Fibroblast of skin of scalp (primary cell): Measurements from ENCODE around the gene NKD1. TPM values are rescaled to one million over a fixed set of nuclear protein-coding genes. Genes with fewer than 3 reads are reported as not detected.
"Not testable (repeated sequence)": the region's sequence is repeated elsewhere in the genome, so short reads cannot be mapped to it uniquely, and the experiment has no call there.

ENCODE experiments used
- DNase-seq: peaks from one replicate; pipeline ENCODE4 v3.0.0-alpha.2; 2013
- polyA plus RNA-seq, 2 experiments: library from polyadenylated mRNA; unstranded; fragments of 120-200 nt; gene quantifications; one replicate each; pipeline ENCODE4 v1.2.1, GENCODE V29; 2013; ENCODE audit not compliant: insufficient read length in 2 of 2

Gene NKD1, protein sequence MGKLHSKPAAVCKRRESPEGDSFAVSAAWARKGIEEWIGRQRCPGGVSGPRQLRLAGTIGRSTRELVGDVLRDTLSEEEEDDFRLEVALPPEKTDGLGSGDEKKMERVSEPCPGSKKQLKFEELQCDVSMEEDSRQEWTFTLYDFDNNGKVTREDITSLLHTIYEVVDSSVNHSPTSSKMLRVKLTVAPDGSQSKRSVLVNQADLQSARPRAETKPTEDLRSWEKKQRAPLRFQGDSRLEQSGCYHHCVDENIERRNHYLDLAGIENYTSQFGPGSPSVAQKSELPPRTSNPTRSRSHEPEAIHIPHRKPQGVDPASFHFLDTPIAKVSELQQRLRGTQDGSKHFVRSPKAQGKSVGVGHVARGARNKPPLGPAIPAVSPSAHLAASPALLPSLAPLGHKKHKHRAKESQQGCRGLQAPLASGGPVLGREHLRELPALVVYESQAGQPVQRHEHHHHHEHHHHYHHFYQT
- polyA plus RNA-seq (2013, experiment 1 of 2; ENCODE audit: insufficient read length) = 0.16 TPM
- polyA plus RNA-seq (2013, experiment 2 of 2; ENCODE audit: insufficient read length) = 0.23 TPM

DNA sequence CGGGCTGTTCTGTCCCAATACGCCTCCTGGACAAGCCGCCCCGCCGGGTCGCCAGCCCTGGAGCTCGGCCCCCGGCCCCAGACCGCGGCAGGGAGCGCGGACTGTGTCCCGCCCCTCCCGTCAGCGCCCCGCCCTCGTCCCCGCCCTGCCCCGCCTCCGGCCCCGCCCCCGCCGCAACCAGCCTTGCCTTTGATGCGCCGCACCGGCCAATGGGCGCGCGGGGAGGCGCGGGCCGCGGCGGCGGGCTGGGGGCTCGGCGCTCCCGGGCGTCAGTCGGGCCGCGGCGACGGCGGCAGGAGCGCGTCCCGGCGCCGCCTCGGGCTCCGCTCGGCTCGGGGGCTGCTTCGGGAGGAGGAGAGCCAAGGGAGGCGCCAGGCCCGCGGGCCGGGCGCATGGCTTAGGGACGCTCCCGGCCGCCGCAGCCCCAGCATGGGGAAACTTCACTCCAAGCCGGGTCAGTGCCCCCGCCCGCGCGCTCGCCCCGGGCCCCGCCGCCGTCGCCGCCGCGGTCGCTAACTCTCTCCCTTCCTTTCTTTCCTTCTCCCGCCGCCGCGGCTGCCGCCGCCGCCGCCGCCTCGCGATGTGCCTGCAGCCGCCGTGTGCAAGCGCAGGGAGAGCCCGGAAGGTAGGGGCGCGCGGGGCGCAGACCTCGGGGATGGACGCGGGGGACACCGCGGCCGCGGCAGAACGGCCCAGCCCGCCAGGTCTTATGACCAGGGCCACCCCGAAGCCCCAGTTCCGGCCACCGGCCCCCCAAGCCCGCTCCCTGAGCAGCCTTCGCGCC is at the start of gene NKD1:
NKD1 (plus strand) TSS at position 272 of the 784 bp plus-strand sequence; CDS start at position 430, 158 bp downstream.
- DNase-seq = peak; percentile 58

DNA sequence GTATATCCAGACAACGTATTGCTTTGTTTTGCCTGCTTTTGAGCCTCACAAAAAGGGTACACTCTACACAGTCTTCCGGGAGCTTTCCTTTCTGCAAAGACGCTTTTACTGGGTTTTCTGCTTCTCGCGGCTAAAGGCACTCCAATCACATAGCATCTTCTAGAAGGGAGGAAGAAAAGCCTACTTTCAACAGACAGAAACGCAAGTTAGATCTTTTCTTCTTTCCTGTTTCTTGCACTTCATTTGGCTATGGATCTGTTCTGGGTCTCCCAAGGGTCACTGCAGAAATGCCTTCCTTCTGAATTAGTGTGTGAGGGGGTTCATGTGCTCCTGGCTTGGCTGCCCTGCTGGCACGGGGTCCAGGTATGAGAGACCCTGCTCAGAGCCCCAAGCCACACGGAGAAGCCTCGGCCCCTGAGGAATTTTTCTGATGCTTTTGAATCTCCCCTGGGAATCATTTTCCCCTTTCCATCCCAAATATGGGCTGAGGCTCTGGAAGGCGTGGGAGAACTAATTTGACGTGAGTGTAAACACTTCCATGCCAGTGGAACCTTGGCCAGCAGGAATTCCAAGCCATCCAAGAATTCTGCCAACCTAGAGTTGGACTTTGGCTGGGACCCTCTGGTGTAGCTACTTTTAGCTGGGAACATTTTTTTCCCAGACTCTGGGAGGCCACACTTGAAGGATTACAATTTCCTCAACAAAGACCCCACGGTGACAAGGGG is 49.6 kb upstream of the NKD1 start:
- peak; percentile 63 for DNase-seq

DNA sequence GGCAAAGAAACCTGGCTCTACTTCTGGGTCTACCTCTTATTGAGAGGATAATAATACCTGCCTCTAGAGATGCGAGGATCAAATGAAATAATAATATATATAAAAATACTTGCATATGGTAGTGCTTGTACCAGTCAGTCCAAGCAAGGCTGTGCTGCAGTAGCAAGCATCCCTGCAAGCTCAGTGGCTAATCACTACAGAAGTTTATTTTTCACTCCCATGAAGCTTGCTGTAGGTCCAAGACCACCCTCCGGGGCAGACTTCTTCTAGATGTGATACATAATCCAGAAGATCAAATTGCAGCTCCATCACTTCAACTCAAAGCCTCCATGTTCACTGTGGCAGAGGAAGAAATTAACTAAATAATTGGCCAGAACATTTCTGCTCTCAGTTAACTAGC is 48.9 kb upstream of the NKD1 start:
- no peak for DNase-seq

DNA sequence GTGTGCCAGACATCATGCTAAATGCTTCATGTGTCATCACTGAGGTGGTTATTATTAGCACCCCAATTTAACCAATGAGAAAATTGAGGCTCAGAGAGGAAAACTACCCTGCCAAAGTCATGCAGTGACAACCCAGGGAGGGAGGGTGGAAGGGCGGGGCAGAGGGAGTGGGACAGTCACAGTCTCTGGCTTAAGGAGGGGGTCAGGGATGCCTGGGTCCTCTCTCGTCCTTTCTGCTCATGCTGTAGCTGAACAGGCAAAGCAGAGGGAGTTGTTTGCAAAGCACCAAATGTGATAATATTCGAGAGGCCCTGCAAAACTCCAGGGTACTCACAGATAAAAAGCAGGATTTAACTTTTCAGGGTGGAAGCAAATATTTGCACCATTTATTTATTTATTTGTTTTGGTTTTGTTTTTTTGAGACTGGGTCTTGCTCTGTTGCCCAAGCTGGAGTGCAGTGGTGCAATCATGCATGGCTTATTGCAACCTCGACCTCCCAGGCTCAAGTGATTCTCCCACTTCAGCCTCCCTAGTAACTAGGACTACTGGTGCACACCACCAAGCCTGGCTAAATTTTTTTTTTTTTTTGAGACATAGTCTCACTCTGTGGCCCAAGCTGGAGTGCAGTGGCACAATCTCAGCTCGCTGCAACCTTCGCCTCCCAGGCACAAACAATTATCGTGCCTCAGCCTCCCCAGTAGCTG is 47.9 kb upstream of the NKD1 start:
- no peak for DNase-seq

DNA sequence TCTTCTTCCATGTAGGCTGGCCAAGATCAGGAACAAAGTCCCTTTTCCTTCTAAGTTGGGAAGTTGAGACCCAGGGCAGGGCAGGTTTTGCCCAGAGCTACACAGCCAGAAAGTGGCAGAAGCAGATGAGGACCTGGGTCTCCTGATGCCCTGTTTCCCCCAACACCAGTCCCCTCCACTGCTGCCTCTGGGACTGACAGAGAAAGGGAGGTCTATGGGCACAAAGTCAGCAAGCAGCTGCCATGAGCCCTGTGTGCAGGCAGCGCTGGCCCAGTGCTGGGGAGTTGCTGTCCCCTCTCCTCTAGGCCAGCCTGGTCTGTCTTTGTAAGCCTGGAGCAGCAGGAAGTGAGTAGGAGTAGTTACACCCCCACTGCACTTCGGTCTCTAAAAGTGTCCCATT is 46.9 kb upstream of the NKD1 start:
- DNase-seq = no peak

DNA sequence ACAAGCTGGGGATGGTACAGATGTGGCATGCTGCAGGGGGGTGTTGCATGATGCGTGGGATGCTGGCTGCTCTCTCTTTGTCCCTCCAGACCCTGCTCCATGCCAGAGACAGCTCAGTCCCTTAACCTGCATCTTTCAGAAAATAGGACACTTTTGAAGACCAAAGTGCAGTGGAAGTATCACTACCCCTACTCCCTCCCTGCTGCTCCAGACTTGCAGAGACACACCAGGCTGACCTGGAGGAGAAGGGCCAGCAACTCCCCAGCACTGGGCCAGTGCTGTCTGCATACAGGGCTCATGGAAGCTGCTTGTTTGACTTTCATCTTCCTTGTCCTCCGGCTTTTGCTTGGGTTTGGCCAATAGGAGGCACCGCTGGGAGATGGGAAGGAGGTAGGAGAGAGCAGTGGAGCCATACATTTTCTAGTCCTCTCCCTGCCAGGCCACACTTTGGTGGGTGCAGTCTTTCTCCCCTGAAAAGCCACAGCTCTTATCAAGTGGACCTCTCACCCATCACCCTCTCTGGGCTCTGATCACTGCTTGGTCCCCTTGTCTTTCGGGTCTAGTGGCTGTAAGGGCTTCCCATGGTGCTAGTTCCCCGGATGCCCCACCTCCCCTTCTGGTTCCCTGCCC is 46.1 kb upstream of the NKD1 start:
- no peak for DNase-seq

DNA sequence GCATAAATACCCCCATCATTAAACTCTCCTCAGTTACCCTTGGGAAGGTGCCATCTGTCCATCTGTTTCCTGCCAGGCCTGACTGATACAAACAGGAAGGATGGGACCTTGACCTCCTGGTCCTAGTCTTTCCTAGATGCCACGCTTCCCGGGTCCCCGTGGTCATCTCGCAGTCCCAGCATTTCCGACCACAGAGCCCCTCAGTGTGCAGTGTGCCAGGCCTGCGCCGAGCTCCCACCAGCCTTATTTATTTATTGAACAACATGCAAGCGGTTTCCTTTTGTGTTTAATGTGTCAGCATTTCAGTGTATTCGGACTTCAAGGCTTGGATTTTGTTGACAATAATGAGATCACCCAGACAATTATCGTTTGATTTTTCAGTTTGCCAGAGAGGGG is 45.6 kb upstream of the NKD1 start:
- DNase-seq = no peak

DNA sequence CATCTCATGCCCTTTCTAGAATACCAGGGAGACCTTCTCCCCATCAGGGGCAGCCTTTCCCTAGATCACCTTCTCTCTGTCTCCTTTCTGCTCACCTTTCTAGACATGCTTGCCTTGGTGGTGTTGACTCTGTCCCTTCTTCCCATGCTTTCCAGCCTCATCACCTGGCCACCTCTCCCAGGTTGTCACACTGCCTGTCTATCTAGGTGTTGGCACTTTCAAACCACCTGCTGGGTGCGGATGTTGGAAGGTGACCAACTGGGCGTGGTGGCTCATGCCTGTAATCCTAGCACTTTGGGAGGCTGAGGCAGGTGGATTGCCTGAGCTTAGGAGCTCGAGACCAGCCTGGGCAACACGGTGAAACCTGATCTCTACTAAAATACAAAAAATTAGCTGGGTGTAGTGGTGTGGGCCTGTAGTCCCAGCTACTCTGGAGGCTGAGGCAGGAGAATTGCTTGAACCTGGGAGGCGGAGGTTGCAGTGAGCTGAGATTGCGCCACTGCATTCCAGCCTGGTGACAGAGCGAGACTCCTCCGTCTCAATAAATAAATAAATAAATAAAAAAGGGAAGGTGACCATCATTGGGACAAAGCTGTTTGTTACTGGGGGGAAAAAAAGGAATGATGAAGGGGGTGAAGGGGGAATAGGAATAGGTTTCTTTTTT is 44.2 kb upstream of the NKD1 start:
- DNase-seq = not testable (repeated sequence)

DNA sequence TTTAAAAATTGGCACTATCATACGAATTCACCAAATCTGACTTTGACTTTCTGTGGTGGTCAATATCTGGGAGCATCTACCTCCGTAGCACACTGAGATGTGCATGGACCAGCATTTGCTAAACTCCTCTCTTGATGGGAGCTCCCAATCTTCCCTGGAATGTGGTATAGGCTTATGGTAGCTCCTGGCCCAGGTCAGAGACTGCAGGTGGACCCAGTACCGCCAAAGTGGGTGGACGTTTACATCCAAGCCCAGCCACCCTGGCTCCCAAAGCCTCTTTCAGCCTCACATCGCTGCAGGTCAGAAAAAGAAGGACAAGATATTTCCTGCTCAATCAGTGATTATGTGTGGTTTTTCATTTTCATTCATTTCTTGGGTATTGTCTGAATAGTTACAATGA is 43.1 kb upstream of the NKD1 start:
- no peak for DNase-seq

DNA sequence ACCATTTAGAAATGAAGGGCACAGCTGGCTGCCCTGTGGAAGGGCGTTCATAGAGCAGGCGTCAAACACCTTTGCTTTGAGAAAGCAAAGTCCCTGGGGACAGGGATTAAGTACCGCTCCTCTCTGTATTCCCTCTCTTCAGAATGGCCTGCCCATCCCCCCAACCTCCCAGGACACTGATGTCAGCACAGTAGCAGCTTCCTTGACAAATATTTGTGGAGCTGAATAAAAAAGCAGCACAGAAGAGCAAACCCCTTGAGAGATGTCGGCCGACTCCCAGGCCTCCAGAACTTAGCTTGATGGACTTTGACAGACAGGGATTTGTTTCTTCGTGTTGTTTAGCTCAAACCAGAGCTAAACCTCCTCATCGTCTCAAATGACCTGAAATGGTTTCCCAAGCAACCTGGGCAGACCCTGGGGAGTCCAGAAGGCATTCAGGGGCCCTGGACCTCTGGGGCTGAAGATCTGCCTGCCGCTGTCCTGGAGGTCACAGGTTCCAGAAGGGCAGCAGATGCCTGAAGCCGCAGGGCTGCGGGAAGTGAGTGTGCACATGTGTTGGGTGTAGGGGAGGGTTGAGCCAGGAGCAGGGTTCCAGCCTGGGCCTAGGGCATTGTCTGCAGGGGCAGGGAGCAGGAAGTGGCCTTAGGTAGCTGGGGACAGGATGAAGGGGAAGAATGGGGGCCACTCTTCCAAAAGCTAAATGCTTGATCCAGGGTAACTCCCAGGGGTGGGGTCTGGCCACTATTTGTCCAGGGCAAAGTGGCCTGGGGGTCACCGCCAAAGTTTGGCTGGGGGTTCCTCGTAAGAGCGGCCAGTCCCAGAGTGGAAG is 42.3 kb upstream of the NKD1 start:
- DNase-seq = peak; percentile 40

DNA sequence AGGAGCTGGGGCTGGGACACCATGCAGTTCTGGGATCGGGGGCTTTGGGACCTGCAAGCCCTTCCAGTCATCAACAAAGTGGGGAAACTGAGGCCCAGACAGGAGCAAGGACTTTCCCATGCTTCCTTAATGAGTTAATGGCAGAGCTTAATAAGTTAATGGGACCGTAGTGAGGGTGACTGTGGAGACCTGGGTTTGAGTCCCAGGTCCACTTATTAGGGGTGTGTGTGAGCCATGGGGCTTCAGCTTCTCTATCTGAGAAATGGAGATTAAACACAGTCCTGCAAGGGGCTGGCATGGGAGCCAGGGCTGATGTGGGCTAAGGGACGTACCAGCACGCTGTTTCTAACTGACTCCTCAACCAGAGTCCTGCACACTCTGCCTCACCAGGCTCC is 41.7 kb upstream of the NKD1 start:
- DNase-seq = no peak

DNA sequence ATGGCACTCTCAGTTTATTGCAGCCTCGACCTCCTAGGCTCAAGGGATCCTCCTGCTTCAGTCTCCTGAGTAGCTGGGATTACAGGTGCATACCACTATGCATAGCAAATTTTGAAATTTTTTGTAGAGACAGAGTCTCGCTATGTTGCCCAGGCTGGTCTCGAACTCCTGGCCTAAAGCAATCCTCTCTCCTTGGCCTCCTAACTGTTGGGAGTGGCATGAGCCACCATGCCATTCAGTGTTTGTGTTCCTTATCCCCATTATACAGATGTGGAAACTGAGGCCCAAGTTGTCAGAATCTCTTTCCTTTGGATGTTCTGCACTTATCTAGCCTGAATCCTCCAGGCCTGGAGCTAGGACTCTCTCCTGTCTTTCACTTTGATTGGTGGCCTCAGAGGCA is 40.8 kb upstream of the NKD1 start:
- DNase-seq = no peak

DNA sequence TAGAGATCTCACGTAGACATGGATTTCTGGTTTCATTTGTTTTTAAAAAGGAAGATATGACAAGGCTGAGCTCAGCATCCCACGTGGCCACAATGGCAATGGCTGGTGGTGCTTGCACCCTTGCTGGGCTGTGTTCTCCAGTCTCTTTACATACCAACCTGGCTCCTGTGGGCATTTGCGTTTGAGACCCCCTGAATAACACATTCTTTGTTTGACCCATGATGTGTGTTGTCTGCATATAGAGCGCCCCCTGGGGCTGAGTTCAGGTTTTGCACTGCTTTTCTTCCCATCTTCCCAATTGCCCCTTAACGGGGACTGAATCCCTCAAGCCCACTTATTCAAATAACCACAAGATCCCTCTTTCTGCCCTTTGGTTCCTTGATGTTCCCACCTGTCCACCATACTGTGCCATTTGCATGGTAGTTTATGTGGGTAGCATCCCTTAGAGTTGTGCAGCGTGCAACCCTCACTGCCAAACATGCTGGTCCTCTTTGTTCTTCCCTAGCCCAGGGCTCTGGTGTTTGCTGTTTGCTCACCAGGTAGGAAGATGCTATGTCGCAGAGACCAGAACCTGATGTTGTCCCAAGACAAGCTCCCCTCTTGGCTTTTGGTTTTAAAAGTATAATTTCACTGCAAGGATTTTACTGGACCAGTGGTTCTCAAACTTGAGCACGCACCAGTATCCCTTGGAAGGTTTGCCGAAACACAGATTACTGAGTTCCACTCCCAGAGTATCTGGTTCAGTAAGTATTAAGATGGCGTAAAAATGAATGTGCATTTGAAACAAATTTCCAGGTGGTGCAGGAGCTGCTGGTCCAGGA is 38.5 kb upstream of the NKD1 start:
- peak; percentile 6 for DNase-seq

DNA sequence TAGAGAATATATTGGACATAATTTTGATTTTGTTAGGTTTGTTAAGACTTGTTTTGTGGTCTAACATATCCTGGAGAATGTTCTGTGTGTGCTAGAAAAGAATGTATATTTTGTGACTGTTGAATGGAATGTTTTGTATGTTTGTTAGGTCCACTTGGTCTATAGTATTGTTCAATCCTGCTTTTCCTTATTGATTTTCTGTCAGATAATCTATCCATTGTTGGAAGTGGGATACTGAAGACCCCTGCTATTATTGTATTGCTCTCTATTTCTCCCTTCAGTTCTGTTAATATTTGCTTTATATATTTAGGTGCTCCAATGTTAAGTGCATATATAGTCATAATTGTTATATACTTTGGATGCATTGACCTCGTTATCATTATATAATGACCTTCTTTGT is 33.0 kb upstream of the NKD1 start:
- DNase-seq = no peak

DNA sequence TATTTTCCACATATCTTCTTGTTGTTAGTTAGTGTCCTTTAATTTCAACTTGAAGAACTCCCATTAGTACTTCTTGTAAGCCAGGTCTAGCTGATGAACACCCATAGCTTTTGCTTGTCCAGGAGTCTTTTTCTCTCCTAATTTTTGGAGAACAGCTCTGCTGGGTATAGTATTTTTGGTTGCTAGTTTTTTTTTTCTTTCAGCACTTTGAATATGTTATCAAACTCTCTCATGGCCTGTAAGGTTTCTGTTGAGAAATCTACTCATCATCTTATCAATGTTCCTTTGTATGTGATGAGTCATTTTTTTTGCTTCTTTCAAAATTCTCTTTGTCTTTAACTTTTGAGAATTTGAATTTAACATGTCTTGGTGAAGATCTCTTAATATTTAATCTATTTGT is 31.8 kb upstream of the NKD1 start:
- DNase-seq = no peak

DNA sequence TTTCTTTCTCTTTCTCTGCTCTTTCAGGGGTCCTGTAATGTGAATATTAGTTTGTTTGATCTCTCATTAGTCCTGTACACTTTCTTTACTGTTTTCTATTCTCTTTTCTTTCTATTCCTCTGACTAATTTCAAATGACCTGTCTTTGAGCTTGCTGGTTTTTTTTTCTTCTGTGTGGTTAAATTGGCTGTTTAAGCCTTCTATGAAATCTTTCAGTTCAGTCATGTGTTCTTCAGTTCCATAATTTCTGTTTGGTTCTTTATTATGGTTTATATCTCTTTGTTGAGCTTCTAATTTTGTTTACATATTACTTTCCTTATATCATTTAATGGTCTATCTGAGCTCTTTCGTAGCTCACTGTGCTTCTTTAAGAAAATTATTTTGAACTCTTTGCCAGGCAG is 31.3 kb upstream of the NKD1 start:
- DNase-seq = no peak

DNA sequence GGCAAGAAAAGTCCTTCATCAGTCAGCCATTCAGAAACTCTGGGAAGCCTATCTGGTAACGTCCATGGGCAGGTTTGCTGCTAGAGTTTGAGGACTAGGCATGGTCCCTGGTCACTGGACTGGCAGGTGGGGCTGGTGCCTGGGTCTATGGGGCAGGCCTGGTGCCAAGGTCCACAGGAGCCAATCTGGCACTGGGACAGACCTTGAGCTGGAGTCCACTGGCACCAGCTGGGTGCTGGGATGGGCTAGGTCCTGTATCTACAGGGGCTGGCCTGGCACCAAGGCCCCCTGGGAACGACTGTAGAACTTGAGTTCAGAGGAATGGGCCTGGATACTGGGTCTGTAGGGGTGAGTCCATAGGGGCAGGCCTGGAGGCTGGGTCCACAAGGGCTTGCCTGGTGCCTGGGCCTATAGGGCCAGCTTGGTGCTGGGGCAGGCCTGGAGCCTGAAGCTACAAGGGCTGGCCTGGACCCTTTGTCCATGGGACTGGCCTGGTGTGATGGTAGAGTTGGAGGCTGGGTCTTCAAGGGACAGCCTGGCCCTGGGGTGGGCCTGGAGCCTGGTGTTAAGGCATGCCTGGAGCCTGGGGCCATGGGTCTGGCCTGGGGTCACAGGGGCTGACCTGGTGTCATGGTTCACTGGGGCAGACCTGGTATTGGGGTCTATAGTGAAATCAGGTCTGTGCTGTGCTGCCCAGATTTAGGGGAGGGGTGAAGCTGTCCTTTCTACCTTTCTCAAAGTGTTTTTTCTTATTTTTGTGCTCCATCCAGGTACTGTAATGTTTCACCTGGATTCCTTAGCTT is 30.5 kb upstream of the NKD1 start:
- DNase-seq = no peak

DNA sequence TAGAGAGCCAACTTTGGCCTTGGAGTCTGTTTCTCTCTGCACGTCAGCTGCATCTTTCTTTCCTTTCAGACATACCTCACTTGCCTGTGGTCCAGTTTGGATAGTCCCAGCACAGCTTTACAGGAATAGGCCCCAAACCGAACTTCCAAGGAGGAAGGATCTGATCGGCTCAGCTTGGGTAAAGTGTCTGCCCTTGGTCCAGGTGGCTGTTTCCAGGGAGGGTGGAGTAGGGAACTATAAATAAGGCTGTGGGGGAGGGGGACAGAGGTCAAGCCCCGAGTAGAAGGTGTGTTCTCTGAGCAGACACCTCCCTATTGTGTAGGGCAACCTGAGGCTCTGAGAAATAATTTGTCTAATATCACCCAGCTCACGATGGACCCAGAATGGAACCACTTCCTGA is 29.2 kb upstream of the NKD1 start:
- no peak for DNase-seq

DNA sequence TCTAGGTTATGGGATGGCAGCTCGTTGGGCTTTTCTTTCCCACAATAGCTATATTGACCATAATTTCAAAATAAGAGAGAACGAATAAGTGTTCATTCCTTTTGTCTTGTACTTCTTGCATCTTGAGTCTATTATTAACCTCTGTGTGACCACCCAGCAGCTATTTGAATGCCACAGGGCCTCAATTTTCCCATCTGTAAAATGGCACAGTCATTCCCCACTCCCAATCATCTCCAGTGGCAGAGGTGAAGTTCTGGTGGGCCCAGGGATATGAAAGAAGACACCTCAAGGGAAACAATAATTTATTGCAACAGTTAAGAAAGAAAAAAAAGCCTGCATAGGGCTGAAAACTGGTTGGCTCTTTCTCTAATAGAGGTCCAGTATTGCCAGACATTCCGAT is 28.6 kb upstream of the NKD1 start:
- DNase-seq = no peak
